ENCODE measurements around the gene ADSL. TPM values are rescaled to one million over a fixed set of nuclear protein-coding genes. Genes with fewer than 3 reads are reported as not detected.

The ADSL gene
- total and polyA plus RNA-seq, 9 of the 15 experiments (the other 6 are each of a cell fraction or from before 2014, with no cell fraction given), result 112 to 322 (median 146) TPM

- CTCF ChIA-PET (ENCODE audit: low intra/inter-chr PET ratio), result no interaction called here
- in situ Hi-C loops (cut with MboI), result loop anchor here (5.0 to 10.0 kb wide), 2 partner anchors 56 to 214 kb away; no protein-coding TSS in a partner anchor
- no peak for FAIRE-seq
These were observed 84.7 kb downstream of the ADSL start for GRCh38 chr22:40430991-40431390.

GRCh38 chr22:40432157-40432556 lies 85.9 kb downstream of the ADSL start:
- Histone ChIP-seq H3K9me1 (ENCODE audit: control insufficient read depth, insufficient read depth, low read length) (no peaks in the 10 kb centered on the region), H3K27ac (ENCODE audit: extremely low read depth, low read depth, low read length) (no peak overlapping the region), H3K36me3 (ENCODE audit: control insufficient read depth, insufficient read depth, low read length) (peaks cover 43% of the 10 kb centered on the region; the same call in 2 of the 3 replicates), H3K27me3 (ENCODE audit: control insufficient read depth in 2 of 2, insufficient read depth in 2 of 2, low read length in 2 of 2) (no peaks in the 10 kb centered on the region), H4K20me1 (replicated peaks; ENCODE audit: control insufficient read depth, insufficient read depth, low read length) (0 out of 2 replicates have a peak, but pooled peaks cover 3% of the 10 kb centered on the region), H3K79me2 (ENCODE audit: control insufficient read depth, insufficient read depth, low read length) (no peaks in the 10 kb centered on the region; the same call in 2 of the 3 replicates), H3K9ac (ENCODE audit: insufficient read depth in 1 of 2, low read depth in 2 of 2, low read length in 2 of 2) (no peak overlapping the region), H3K4me1 (replicated peaks in 1 of 2; ENCODE audit: control insufficient read depth in 2 of 2, insufficient read depth in 2 of 2, low read length in 2 of 2) (peaks cover 0 to 17% of the 10 kb centered on the region in 2 experiments; a peak in 4 of 5 replicates), H3K4me2 (ENCODE audit: insufficient read depth, low read length) (no peak overlapping the region), H3K4me3 (no peak overlapping the region), H2AFZ (ENCODE audit: low read depth, low read length) (no peak overlapping the region), H3K9me3 (replicated peaks; ENCODE audit: control insufficient read depth, insufficient read depth, low read depth, low read length) (no peaks in the 10 kb centered on the region)
- DNase-seq (ENCODE audit: extremely low read depth in 1 of 4, low spot score in 3 of 4), result no peak
- POLR2A ChIA-PET, result no interaction called here
- 74% methylated on average over 3 of the region's 5 CpGs for WGBS (ENCODE audit: insufficient coverage, low coverage, missing lambda C conversion rate)
- CTCF ChIA-PET (ENCODE audit: low intra/inter-chr PET ratio), result no interaction called here
- no peak for FAIRE-seq
- no peak for ATAC-seq
- intact Hi-C loops (cut with micrococcal nuclease) (no loop called here), in situ Hi-C loops (cut with MboI) (loop anchor here (5.0 to 10.0 kb wide), 2 partner anchors 55 to 213 kb away; no protein-coding TSS in a partner anchor)
- BruUV-seq (replicated peaks), result no TSS peak
- TF ChIP-seq ZNF174 (CRISPR knock-in tag; IDR thresholded peaks at IDR 0.05) (no peak), CTCFL (IDR thresholded peaks at IDR 0.05; ENCODE audit: borderline replicate concordance, insufficient read depth, low read depth, low read length, poor library complexity, severe bottlenecking) (no peak), USF2 (CRISPR knock-in tag; IDR thresholded peaks at IDR 0.05) (no peak), E2F5 (CRISPR knock-in tag; IDR thresholded peaks at IDR 0.05) (no peak), THRAP3 (IDR thresholded peaks at IDR 0.05; ENCODE audit: borderline replicate concordance) (no peak), ZNF668 (CRISPR knock-in tag; IDR thresholded peaks at IDR 0.05) (no peak), RBM17 (IDR thresholded peaks at IDR 0.05; ENCODE audit: borderline replicate concordance, low read depth, low read length) (no peak)

More at GRCh38 chr22:40430991-40431390, 84.7 kb downstream of the ADSL start:
- no peak for TF ChIP-seq TAL1 (IDR thresholded peaks at IDR 0.05)
- TF ChIP-seq NFATC3 (IDR thresholded peaks at IDR 0.05), result no peak
- TF ChIP-seq MYBL2 (IDR thresholded peaks at IDR 0.05; ENCODE audit: low read depth), result no peak
- no peak for TF ChIP-seq MYBL2 (CRISPR knock-in tag; IDR thresholded peaks at IDR 0.05; ENCODE audit: borderline replicate concordance)
- TF ChIP-seq CCAR2 (IDR thresholded peaks at IDR 0.05; ENCODE audit: low read depth, low read length), result no peak
- no peak for TF ChIP-seq ZNF253 (CRISPR knock-in tag; conservative IDR thresholded peaks at IDR 0.05)
- no peak for TF ChIP-seq ZNF3 (CRISPR knock-in tag; IDR thresholded peaks at IDR 0.05)
- no peak for TF ChIP-seq ZNF143 (CRISPR knock-in tag; IDR thresholded peaks at IDR 0.05)
- TF ChIP-seq ATF1 (CRISPR knock-in tag; IDR thresholded peaks at IDR 0.05), result no peak
- no peak for TF ChIP-seq ATF1 (tag; IDR thresholded peaks at IDR 0.05)
- no peak for TF ChIP-seq NR2C1 (IDR thresholded peaks at IDR 0.05)
- no peak for TF ChIP-seq NR2C1 (tag; IDR thresholded peaks at IDR 0.05)
- no peak for TF ChIP-seq EP400 (IDR thresholded peaks at IDR 0.05)
- TF ChIP-seq CHD1 (IDR thresholded peaks at IDR 0.05; ENCODE audit: low read length), result no peak
- no peak for TF ChIP-seq SAP30 (IDR thresholded peaks at IDR 0.05; ENCODE audit: borderline replicate concordance, insufficient read depth, low read depth, low read length, poor library complexity, severe bottlenecking)
- TF ChIP-seq SMC3 (conservative IDR thresholded peaks at IDR 0.05; ENCODE audit: insufficient read depth, low read depth, low read length), result no peak
- no peak for TF ChIP-seq HIVEP1 (CRISPR knock-in tag; IDR thresholded peaks at IDR 0.05)
- POLR2A ChIA-PET, result no interaction called here
- H3K36me3 ChIP-seq (ENCODE audit: control insufficient read depth, insufficient read depth, low read length), result peaks cover 49% of the 10 kb centered on the region; the same call in 2 of the 3 replicates
- H4K20me1 ChIP-seq (replicated peaks; ENCODE audit: control insufficient read depth, insufficient read depth, low read length), result no peaks in the 10 kb centered on the region; the same call in 1 of the 2 replicates
- H3K27me3 ChIP-seq (ENCODE audit: control insufficient read depth in 2 of 2, insufficient read depth in 2 of 2, low read length in 2 of 2), result no peaks in the 10 kb centered on the region
- DNase-seq (ENCODE audit: extremely low read depth in 1 of 4, low spot score in 3 of 4) (no peak), ATAC-seq (no peak)
- BruUV-seq (replicated peaks), result no TSS peak
- H2AFZ ChIP-seq (ENCODE audit: low read depth, low read length), result no peak overlapping the region
- no peaks in the 10 kb centered on the region; the same call in 2 of the 3 replicates for H3K79me2 ChIP-seq (ENCODE audit: control insufficient read depth, insufficient read depth, low read length)
- H3K4me2 ChIP-seq (ENCODE audit: insufficient read depth, low read length), result no peak overlapping the region
- no peaks in the 10 kb centered on the region for H3K9me3 ChIP-seq (replicated peaks; ENCODE audit: control insufficient read depth, insufficient read depth, low read depth, low read length)
- no peak overlapping the region for H3K27ac ChIP-seq (ENCODE audit: extremely low read depth, low read depth, low read length)
- H3K4me3 ChIP-seq, result no peak overlapping the region
- WGBS (ENCODE audit: insufficient coverage, low coverage, missing lambda C conversion rate), result 100% methylated on average over 4 of the region's 4 CpGs
- intact Hi-C loops (cut with micrococcal nuclease), result no loop called here
- no peak overlapping the region for H3K9ac ChIP-seq (ENCODE audit: insufficient read depth in 1 of 2, low read depth in 2 of 2, low read length in 2 of 2)
- H3K9me1 ChIP-seq (ENCODE audit: control insufficient read depth, insufficient read depth, low read length), result no peaks in the 10 kb centered on the region
- H3K4me1 ChIP-seq (replicated peaks in 1 of 2; ENCODE audit: control insufficient read depth in 2 of 2, insufficient read depth in 2 of 2, low read length in 2 of 2), result peaks cover 0 to 6% of the 10 kb centered on the region in 2 experiments; a peak in 2 of 5 replicates

All from K562 (cell line).